ENCODE results near the gene SBK1. TPM values are rescaled to one million over a fixed set of nuclear protein-coding genes. Genes with fewer than 3 reads are reported as not detected.
"Not testable (repeated sequence)": the region's sequence is repeated elsewhere in the genome, so short reads cannot be mapped to it uniquely, and the experiment has no call there.

SBK1 gene
- total RNA-seq, 6 experiments from 2014 or later: 0.04 to 0.12 (median 0.07) TPM

- TF ChIP-seq POLR2A (IDR thresholded peaks at IDR 0.05): no peak
- TF ChIP-seq CTCF (IDR thresholded peaks at IDR 0.05): peak; percentile 49 to 85 (median 80)
- DNase-seq (peak in 2 of 3 donors; percentile 66 to 67), ATAC-seq (peak; percentile 89 to 95 (median 92))
- intact Hi-C loops (cut with DNase I): no loop called here
- 67% methylated on average over 8 of the region's 12 CpGs for WGBS (ENCODE audit: insufficient coverage, low coverage, low lambda C conversion rate, missing lambda C conversion rate)
- H3K36me3 ChIP-seq: no peaks in the 10 kb centered on the region
- no peaks in the 10 kb centered on the region for H3K4me1 ChIP-seq
- no peaks in the 10 kb centered on the region for H3K9me3 ChIP-seq
- H3K27me3 ChIP-seq: no peaks in the 10 kb centered on the region
- H3K27ac ChIP-seq: no peak overlapping the region
- no peak overlapping the region for H3K4me3 ChIP-seq
Measured at GRCh38 chr16:28326881-28327610, 34.7 kb downstream of the SBK1 start.

- H3K27ac ChIP-seq; H3K27me3 ChIP-seq; H3K9me3 ChIP-seq; H3K4me3 ChIP-seq; H3K36me3 ChIP-seq; H3K4me1 ChIP-seq; intact Hi-C loops (cut with DNase I); DNase-seq: not testable (repeated sequence)
- ATAC-seq: peak in 1 of 4 donors; percentile 49
- 40% methylated on average over 1 of the region's 9 CpGs for WGBS (ENCODE audit: insufficient coverage, low coverage, low lambda C conversion rate, missing lambda C conversion rate)
Measured at GRCh38 chr16:28330232-28330631, 37.9 kb downstream of the SBK1 start.

GRCh38 chr16:28330981-28331380 lies 38.7 kb downstream of the SBK1 start:
- H3K36me3 ChIP-seq; intact Hi-C loops (cut with DNase I); H3K27ac ChIP-seq; H3K4me3 ChIP-seq; H3K27me3 ChIP-seq; ATAC-seq; DNase-seq; H3K9me3 ChIP-seq; H3K4me1 ChIP-seq: not testable (repeated sequence)
- 91% methylated on average over 1 of the region's 2 CpGs for WGBS (ENCODE audit: insufficient coverage, low coverage, low lambda C conversion rate, missing lambda C conversion rate)

GRCh38 chr16:28332632-28333031 lies 40.3 kb downstream of the SBK1 start:
- H3K27me3 ChIP-seq; H3K4me3 ChIP-seq; DNase-seq; ATAC-seq; H3K4me1 ChIP-seq; H3K9me3 ChIP-seq; H3K27ac ChIP-seq; H3K36me3 ChIP-seq; intact Hi-C loops (cut with DNase I): not testable (repeated sequence)
- 29% methylated on average over 1 of the region's 6 CpGs for WGBS (ENCODE audit: insufficient coverage, low coverage, low lambda C conversion rate, missing lambda C conversion rate)

- H3K27ac ChIP-seq; H3K36me3 ChIP-seq; ATAC-seq; H3K4me1 ChIP-seq; H3K4me3 ChIP-seq; intact Hi-C loops (cut with DNase I); H3K27me3 ChIP-seq; H3K9me3 ChIP-seq; DNase-seq: not testable (repeated sequence)
- WGBS (ENCODE audit: insufficient coverage, low coverage, low lambda C conversion rate, missing lambda C conversion rate): 80% methylated on average over 3 of the region's 8 CpGs
Measured at GRCh38 chr16:28335678-28336077, 43.4 kb downstream of the SBK1 start.

GRCh38 chr16:28336940-28337710 lies 44.8 kb downstream of the SBK1 start:
- WGBS (ENCODE audit: insufficient coverage, low coverage, low lambda C conversion rate, missing lambda C conversion rate): 71% methylated on average over 3 of the region's 5 CpGs

GRCh38 chr16:28338230-28338629 lies 45.9 kb downstream of the SBK1 start:
- H3K9me3 ChIP-seq; H3K27ac ChIP-seq; ATAC-seq; H3K4me1 ChIP-seq; H3K36me3 ChIP-seq; H3K4me3 ChIP-seq; intact Hi-C loops (cut with DNase I); DNase-seq; H3K27me3 ChIP-seq: not testable (repeated sequence)
- 73% methylated on average over 5 of the region's 6 CpGs for WGBS (ENCODE audit: insufficient coverage, low coverage, low lambda C conversion rate, missing lambda C conversion rate)

More at GRCh38 chr16:28336940-28337710, 44.8 kb downstream of the SBK1 start:
- intact Hi-C loops (cut with DNase I); H3K4me3 ChIP-seq; H3K27me3 ChIP-seq; H3K27ac ChIP-seq; H3K36me3 ChIP-seq; ATAC-seq; DNase-seq; H3K4me1 ChIP-seq; H3K9me3 ChIP-seq: not testable (repeated sequence)

GRCh38 chr16:28362600-28362999 lies 70.3 kb downstream of the SBK1 start:
- H3K27ac ChIP-seq; H3K9me3 ChIP-seq; ATAC-seq; H3K4me1 ChIP-seq; H3K36me3 ChIP-seq; H3K4me3 ChIP-seq; DNase-seq; H3K27me3 ChIP-seq; intact Hi-C loops (cut with DNase I): not testable (repeated sequence)
- 90% methylated on average over 2 of the region's 5 CpGs for WGBS (ENCODE audit: insufficient coverage, low coverage, low lambda C conversion rate, missing lambda C conversion rate)

GRCh38 chr16:28363408-28363807 lies 71.1 kb downstream of the SBK1 start, which contains the start of gene NPIPB6:
Gene NPIPB6 (minus strand): TSS chr16:28363508. CDS start chr16:28362822, 686 bp downstream.
- no CpG with 5 or more reads among the region's 5 CpGs for whole genome bisulfite sequencing (ENCODE audit: insufficient coverage, low coverage, low lambda C conversion rate, missing lambda C conversion rate)
- ATAC-seq; H3K4me3 ChIP-seq; H3K36me3 ChIP-seq; H3K27me3 ChIP-seq; H3K4me1 ChIP-seq; H3K27ac ChIP-seq; DNase-seq; intact Hi-C loops (cut with DNase I); H3K9me3 ChIP-seq: not testable (repeated sequence)
